Motor neuron (in vitro differentiated cells): ENCODE results near the gene TUBA8. TPM values are rescaled to one million over a fixed set of nuclear protein-coding genes. Genes with fewer than 3 reads are reported as not detected.
"Not testable (repeated sequence)": the region's sequence is repeated elsewhere in the genome, so short reads cannot be mapped to it uniquely, and the experiment has no call there.

Experiments
- ATAC-seq, 8 experiments: fragments of 200-7000 bp; cut with Tn5 transposase; replicated peaks in 6 of 8; 2 replicates each; pipeline ENCODE4 v1.8.0; 2021; ENCODE audit warnings: mild to moderate bottlenecking in 8 of 8, moderate library complexity in 8 of 8
- H3K27ac ChIP-seq, 2 donors: fragments of 250-450 bp; sonication (Bioruptor Pico); 2 replicates each; pipeline ENCODE4 v1.9.0; 2021; ENCODE audit warnings: antibody characterized with exemption in 2 of 2, mild to moderate bottlenecking in 2 of 2, moderate library complexity in 1 of 2
- H3K4me1 ChIP-seq, 2 donors: fragments of 250-450 bp; sonication (Bioruptor Pico); replicated peaks in 1 of 2; 2 replicates each; pipeline ENCODE4 v1.6.1; 2021; ENCODE audit warnings: antibody characterized with exemption in 2 of 2, mild to moderate bottlenecking in 2 of 2, moderate library complexity in 1 of 2
- H3K4me3 ChIP-seq, 5 donors: fragments of 250-450 bp; sonication (Bioruptor Pico); 2 replicates each; pipeline ENCODE4 v1.9.0; 2021; ENCODE audit warnings: antibody characterized with exemption in 5 of 5, mild to moderate bottlenecking in 5 of 5, moderate library complexity in 4 of 5
- WGBS, 10 experiments: fragments of 450-650 bp; shearing (Covaris generic); methylation state at CpG; one replicate each; pipeline ENCODE4 v1.0.0; 2022; 5-methylcytosine and 5-hydroxymethylcytosine counted together
- in situ Hi-C, 9 experiments: fragments of 400-800 bp; cut with MboI; loops; one replicate each; pipeline ENCODE4 v1.15.0; 2021; ENCODE audit warnings: low sequenced_read_pairs in 9 of 9, low pct_unique_long_range_greater_than_20kb in 2 of 9; ENCODE audit not compliant: unreplicated experiment in 9 of 9
- total RNA-seq, 8 experiments: library from RNA; unstranded; fragments of 300-600 nt; gene quantifications; 2 replicates each; pipeline versions ENCODE4 v1.2.3 to v1.2.4, GENCODE V29; 2022

The TUBA8 gene
- total RNA-seq, 8 experiments from 2014 or later, result 0.54 to 2.5 (median 2.0) TPM

DNA sequence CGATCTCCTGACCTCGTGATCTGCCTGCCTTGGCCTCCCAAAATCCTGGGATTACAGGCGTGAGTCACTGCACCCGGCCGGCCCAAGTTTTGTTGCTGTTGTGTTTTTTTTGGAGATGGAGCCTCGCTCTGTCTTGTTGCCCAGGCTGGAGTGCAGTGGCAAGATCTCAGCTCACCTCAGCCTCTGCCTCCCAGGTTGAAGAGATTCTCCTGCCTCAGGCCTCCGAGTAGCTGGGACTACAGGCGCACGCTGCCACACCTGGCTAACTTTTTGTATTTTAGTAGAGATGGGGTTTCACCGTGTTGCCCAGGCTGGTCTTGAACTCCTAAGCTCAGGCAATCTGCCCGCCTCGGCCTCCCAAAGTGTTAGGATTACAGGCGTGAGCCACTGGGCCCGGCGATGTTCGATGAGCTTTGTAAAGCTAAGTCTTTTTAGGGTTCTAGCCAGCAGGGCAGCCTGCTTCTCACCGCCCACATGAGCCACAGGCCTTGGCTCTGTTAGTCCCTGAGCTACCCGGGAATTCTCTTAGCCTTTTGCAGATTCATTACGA, 12.9 kb downstream of the TUBA8 start:
- H3K4me3 ChIP-seq, H3K27ac ChIP-seq, ATAC-seq, in situ Hi-C loops, H3K4me1 ChIP-seq: not testable (repeated sequence)
- 18 to 100% (median 93%) methylated on average over 1 to 9 of the region's 19 CpGs; no CpG with 5 or more reads in 2 of the 10 experiments for WGBS, 10 experiments

DNA sequence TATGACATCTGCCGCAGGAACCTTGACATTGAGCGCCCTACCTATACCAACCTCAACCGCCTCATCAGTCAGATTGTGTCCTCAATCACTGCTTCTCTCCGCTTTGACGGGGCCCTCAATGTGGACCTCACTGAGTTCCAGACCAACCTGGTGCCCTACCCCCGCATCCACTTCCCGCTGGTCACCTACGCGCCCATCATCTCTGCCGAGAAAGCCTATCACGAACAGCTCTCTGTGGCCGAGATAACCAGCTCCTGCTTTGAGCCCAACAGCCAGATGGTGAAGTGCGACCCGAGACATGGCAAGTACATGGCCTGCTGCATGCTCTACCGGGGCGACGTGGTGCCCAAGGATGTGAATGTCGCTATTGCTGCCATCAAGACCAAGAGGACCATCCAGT, 16.0 kb downstream of the TUBA8 start:
- Histone ChIP-seq H3K4me3 (no peak overlapping the region), H3K4me1 (no peaks in the 10 kb centered on the region), H3K27ac (no peak overlapping the region)
- in situ Hi-C loops, result no loop called here
- 95 to 100% (median 100%) methylated on average over 1 to 13 of the region's 18 CpGs; no CpG with 5 or more reads in 1 of the 10 experiments for WGBS, 10 experiments
- ATAC-seq, result no peak

DNA sequence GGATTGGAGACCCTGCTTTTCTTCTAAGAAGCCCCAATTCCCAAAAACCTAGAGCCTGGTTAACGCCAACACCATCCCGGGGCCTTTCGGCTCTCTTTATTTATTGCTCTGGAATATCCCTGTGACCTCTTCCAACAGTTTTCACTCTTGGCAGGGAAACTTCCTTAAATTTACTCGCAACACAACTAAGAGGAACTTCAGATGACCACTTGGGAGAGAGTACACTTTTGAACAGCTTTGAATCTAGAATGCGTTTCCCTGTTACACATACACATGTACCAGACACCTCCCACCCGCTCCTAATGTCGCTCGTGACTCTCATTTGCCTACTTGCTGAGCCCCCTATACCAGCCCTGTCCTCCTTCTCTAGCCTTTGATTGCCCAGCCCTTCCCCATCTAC, 19.4 kb downstream of the TUBA8 start:
- ATAC-seq, result no peak
- no peaks in the 10 kb centered on the region for H3K4me1 ChIP-seq
- no peak overlapping the region for H3K27ac ChIP-seq
- in situ Hi-C loops, result no loop called here
- 36 to 100% (median 90%) methylated on average over 1 to 6 of the region's 8 CpGs; no CpG with 5 or more reads in 1 of the 10 experiments for WGBS, 10 experiments
- no peak overlapping the region for H3K4me3 ChIP-seq

DNA sequence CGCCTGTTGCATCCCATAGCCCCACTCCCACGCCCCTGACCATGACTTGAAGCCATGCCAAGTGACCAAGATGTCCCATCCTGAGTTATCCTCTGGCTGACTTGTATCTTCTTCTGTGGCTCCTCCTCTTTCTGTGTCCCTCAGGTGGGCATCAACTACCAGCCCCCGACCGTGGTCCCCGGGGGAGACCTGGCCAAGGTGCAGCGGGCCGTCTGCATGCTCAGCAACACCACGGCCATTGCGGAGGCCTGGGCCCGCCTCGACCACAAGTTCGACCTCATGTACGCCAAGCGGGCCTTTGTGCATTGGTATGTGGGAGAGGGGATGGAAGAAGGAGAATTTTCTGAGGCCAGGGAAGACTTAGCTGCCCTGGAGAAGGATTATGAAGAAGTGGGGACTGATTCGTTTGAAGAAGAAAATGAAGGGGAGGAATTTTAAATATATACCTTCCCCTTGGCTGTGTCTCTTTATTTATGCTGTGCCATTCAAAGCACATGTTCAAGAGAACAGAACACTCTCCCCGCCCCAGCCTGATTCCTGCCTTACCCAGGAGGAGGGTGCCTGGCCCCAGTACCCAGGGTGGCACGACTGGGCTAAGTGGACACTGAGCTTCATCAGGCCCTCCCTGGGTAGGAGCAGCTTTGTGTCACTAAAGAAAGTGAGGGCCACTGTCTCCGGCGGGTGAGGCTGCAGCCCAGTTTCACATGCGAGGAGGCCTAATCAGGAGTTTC, 20.3 kb downstream of the TUBA8 start:
- ATAC-seq, result no peak
- Histone ChIP-seq H3K4me3 (no peak overlapping the region), H3K4me1 (no peaks in the 10 kb centered on the region), H3K27ac (no peak overlapping the region)
- in situ Hi-C loops, result no loop called here
- 71 to 100% (median 89%) methylated on average over 1 to 16 of the region's 20 CpGs; no CpG with 5 or more reads in 2 of the 10 experiments for WGBS, 10 experiments

DNA sequence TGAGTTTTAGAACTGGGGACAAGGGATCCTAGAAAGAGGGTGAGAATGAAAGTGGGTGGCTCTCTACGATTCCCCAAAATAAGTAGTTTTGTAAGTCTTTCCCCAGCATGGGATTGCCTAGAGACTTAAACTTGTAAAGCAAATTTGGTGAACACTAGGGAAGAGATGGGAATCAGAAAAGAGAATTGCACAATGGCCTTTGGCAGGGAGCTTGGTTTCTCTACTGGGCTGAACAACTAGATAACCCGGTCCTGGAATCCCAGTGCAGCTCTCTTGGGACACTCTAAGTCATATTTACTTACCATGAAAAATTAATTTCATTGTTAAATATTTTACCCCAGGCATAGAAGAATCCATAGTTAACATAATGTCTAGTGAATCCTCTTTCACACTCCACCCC, 22.8 kb downstream of the TUBA8 start:
- no peak overlapping the region for H3K27ac ChIP-seq
- no peak overlapping the region for H3K4me3 ChIP-seq
- ATAC-seq, result peak in 1 of 8 experiments; percentile 38
- no peaks in the 10 kb centered on the region for H3K4me1 ChIP-seq
- WGBS, 10 experiments, result 0 to 100% (median 85%) methylated on average over 1 to 2 of the region's 2 CpGs; no CpG with 5 or more reads in 2 of the 10 experiments
- in situ Hi-C loops, result no loop called here

DNA sequence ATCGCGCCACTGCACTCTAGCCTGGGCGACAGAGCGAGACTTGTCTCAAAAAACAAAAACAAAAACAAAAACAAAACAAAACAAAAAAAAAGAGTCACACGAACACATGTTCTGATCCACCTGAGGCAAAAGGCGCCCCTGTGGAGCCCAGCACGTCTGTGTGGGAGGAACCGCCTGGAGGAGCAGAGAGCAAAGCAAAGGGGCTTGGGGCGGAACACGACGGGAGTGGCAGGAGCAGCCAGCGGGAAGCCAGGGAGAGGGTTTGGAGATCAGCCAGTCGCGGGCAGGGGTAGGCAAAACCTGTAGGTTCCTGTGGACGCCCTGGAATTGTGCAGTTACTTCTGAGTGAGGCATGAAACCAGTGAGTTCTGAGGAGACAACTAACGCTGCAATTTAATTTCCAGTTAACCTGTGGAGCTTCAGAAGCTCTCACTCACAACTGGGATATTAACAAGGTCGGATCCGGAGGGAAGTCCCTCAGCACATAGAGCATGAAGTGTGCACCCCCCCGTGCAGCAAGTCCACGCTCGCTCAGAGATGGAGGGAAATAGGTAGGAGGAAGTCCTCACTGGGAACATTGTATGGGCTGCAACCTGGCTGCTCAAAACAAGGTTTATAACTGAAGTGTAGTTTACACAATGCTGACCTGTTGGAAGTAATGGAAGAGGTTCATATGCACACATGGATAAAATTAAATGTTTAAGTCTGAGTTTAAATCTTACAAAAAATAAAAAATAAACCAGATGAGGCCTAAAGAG, 26.1 kb downstream of the TUBA8 start:
- Histone ChIP-seq H3K4me3 (no peak overlapping the region), H3K4me1 (no peaks in the 10 kb centered on the region), H3K27ac (no peak overlapping the region)
- no peak for ATAC-seq
- in situ Hi-C loops, result no loop called here
- WGBS, 10 experiments, result 77 to 94% (median 87%) methylated on average over 2 to 13 of the region's 21 CpGs; no CpG with 5 or more reads in 1 of the 10 experiments

DNA sequence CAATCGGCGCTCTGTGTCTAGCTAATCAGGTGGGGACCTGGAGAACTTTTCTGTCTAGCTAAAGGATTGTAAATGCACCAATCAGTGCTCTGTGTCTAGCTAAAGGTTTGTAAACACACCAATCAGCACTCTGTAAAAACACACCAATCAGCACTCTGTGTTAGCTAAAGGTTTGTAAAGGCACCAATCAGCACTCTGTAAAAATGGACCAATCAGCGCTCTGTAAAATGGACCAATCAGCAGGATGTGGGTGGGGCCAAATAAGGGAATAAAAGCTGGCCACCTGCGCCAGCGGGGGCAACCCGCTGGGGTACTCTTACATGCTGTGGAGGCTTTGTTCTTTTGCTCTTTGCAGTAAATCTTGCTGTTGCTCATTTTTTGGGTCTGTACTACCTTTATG, 30.4 kb downstream of the TUBA8 start:
- 60 to 100% (median 81%) methylated on average over 1 to 3 of the region's 6 CpGs; no CpG with 5 or more reads in 7 of the 10 experiments for WGBS, 10 experiments
- H3K27ac ChIP-seq, H3K4me1 ChIP-seq, ATAC-seq, H3K4me3 ChIP-seq, in situ Hi-C loops: not testable (repeated sequence)

DNA sequence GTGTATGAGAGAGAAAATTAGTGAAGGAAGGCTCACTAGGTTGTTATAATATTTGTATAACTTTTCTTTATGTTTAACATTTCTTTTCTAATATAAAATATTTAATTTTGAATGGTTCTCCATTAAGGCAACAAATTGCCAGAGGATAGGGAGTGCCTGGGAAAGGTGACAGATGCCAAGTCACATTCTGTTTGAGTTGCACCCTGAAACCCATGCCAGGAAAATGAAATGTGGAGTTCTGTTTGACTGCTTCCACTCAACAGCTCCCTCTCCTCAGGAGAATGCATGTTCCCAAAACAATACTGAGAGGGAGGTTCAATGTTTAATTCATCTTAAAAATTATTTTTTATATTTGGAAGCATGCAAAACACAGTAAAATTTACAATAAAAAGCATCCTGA, 33.5 kb downstream of the TUBA8 start:
- no peak overlapping the region for H3K4me3 ChIP-seq
- no peak for ATAC-seq
- in situ Hi-C loops, result no loop called here

DNA sequence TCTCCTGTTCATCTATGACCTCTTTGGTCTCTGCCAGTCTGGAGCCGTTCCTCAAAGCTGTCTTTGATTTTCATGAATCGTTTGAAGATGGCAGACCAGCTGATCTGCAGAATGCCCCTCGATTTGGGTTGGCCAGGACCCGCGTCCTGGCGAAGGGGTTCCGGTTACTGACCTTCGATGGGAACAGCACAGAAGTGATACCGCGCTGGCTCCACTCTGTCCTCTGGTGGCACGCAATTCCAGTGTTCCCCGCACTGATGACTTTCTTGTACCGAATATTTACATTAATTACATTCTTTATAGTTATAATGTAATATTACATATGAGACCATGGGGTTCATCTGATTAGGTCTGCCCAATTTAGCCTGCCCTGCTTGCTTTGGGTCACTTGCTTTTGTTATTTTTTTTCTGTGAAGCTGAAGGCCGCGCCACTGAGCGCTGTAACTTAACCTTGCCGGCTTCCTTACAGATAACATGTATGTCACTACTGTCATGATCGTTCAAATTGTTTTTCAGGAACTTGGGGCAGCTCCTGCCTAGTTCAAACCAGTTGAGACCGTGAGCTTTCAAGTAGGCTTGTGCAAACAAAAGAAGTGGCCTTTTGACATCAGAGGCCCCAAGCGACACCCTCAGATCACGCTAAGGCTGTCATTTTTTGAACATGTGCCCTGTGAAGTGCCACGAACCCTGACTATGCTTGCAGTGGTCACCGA, 35.2 kb downstream of the TUBA8 start:
- Histone ChIP-seq H3K27ac (peak overlapping the region in 1 of 2 donors; percentile 54), H3K4me1 (peaks cover 8 to 9% of the 10 kb centered on the region in 2 donors), H3K4me3 (no peak overlapping the region)
- in situ Hi-C loops, result no loop called here
- WGBS, 10 experiments, result 61 to 90% (median 77%) methylated on average over 4 to 19 of the region's 23 CpGs
- peak in 2 of 8 experiments; percentile 29 for ATAC-seq

More for the DNA sequence above, 33.5 kb downstream of the TUBA8 start:
- H3K27ac ChIP-seq, result no peak overlapping the region
- peaks cover 8 to 9% of the 10 kb centered on the region in 2 donors for H3K4me1 ChIP-seq

DNA sequence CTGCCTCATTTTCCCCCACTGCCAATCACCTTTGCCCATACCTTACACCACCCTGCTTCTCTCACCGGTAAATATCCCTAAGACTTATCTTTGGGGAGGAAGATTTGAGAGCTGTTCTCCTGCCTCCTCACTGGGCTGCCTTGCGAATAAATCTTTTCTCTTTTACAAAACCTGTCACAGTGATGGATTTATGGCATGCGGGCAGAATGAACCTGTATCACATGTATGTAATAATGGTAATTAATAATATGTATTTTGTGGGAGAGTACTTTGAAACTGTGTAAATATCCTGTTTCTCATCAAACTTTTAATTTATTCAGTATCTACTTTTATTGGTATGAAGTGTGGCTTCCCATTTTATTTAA, 35.8 kb downstream of the TUBA8 start:
- in situ Hi-C loops, result no loop called here
- Histone ChIP-seq H3K27ac (no peak overlapping the region), H3K4me1 (peaks cover 8 to 9% of the 10 kb centered on the region in 2 donors), H3K4me3 (no peak overlapping the region)
- ATAC-seq, result no peak
- 63 to 100% (median 91%) methylated on average over 1 to 3 of the region's 3 CpGs; no CpG with 5 or more reads in 2 of the 10 experiments for WGBS, 10 experiments

DNA sequence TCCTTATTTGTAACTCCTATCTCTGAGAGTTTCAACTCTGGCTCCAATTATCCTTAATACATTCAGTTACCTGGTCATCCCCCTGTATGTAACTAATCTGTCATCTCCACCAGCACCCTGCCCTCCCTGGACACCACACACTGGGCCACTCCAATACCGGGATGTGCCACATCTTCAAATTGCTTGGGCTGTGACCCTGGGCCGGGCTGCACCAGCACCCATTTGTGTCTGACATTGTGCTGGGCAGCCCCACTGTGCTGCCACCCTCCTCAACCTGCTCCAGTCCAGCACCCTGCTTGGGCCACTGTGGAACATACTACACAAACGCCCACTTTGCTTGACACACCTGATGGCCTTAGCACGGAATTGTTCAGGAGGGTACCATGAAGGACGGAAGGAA, 37.2 kb downstream of the TUBA8 start:
- H3K27ac ChIP-seq, result no peak overlapping the region
- peaks cover 8 to 9% of the 10 kb centered on the region in 2 donors for H3K4me1 ChIP-seq
- in situ Hi-C loops, result no loop called here
- no peak overlapping the region for H3K4me3 ChIP-seq
- 80 to 100% (median 99%) methylated on average over 1 to 5 of the region's 5 CpGs; no CpG with 5 or more reads in 4 of the 10 experiments for WGBS, 10 experiments
- ATAC-seq, result no peak

DNA sequence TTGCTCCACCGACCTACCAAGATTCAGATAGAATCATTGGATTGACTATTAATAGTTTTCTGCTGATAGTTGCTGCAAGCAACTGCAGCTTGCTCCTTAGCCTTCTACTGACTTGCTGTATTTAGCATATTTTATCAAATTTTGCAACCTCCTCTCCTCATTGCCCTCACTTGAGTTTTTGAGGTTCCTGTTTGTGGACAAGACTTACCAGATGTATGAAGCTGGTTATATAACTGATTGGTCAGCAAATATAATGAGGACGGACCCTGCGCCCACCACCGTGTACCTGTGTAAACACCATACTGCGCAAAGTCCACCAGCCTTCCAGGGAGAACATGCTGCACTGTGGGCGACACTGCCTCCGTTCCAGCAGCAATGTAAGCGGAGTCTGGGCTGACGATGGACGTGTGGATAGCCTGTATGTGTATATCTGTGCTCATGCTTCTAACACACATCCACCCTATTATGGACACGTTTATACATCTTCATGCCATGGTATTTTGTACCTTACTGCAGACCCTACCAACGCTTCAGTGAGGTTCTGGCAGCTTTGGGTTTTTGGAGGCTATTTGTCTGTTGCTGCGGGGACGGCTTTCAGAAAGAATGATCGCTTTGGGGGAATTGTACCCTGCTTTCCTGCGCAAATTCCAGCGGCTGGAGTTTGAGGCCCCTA, 37.8 kb downstream of the TUBA8 start:
- ATAC-seq, result no peak
- WGBS, 10 experiments, result 84 to 100% (median 92%) methylated on average over 2 to 12 of the region's 17 CpGs; no CpG with 5 or more reads in 1 of the 10 experiments
- H3K4me1 ChIP-seq, result peaks cover 8 to 9% of the 10 kb centered on the region in 2 donors
- H3K4me3 ChIP-seq, result no peak overlapping the region
- no peak overlapping the region for H3K27ac ChIP-seq
- in situ Hi-C loops, result no loop called here
